Ureter (tissue), 1 donor: ENCODE data around the gene ZNF593. TPM values are rescaled to one million over a fixed set of nuclear protein-coding genes. Genes with fewer than 3 reads are reported as not detected.

Source experiments
- DNase-seq: peaks from one replicate; pipeline ENCODE4 v3.0.0-alpha.2; 2020; ENCODE audit warnings: low spot score
- total RNA-seq: library from RNA; stranded (reverse); gene quantifications from one replicate; pipeline ENCODE4 v1.2.4, GENCODE V29; 2023
- donor health status: DM: yes; HTN: yes; CAD: no.

ZNF593 gene
- 43.2 TPM for total RNA-seq

- peak; percentile 92 for DNase-seq
Observed at GRCh38 chr1:26169669-26170471, at the start of gene ZNF593. TSS of gene ZNF593 (plus strand) at chr1:26169908. CDS start at chr1:26169984, 76 bp downstream.

DNA sequence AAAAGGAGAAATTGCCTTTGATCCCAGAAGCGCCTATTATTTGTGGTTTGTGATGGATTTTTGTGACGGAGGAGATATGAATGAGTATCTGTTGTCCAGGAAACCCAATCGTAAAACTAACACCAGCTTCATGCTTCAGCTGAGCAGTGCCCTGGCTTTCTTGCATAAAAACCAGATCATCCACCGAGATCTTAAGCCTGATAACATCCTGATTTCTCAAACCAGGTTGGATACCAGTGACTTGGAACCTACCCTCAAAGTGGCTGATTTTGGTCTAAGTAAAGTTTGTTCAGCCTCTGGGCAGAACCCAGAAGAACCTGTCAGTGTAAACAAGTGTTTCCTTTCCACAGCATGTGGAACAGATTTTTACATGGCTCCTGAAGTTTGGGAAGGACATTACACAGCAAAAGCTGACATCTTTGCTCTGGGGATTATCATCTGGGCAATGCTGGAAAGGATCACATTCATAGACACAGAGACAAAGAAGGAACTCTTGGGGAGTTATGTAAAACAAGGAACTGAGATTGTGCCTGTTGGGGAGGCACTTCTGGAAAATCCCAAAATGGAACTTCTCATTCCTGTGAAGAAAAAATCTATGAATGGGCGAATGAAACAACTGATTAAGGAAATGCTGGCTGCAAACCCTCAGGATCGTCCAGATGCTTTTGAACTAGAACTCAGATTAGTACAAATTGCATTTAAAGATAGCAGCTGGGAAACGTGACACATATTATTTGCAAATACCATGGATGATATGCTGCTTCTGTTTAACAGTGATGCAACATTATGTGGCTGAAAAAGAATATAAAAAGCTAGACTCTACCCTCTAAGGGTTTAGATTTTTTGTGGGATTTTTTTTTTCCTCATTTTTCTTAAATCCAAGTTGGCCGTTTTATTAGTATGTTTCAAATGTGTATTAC is 47.6 kb upstream of the ZNF593 start:
- DNase-seq = no peak

- DNase-seq = peak; percentile 36
Observed at GRCh38 chr1:26122988-26123973, 46.4 kb upstream of the ZNF593 start.

GRCh38 chr1:26124418-26125331 is 45.0 kb upstream of the ZNF593 start:
- DNase-seq = no peak

DNA sequence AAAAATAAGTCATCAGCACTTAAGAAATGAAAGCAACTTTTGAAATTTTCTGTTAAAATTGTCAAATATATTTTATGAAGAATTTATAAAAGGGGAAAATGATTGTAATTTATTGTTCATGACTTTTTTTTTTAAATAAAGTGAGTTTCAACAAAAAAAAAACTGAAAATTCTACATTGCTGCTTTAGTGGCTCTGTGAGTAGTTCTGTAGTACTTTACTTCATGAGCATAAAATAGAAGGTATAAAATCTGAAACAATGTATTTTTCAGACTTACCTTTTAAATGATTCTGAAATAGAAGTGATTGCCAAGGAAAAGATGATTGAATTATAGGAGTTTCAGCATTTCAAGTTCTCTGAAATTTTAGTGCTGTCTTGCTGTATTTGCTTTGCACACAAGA is 44.3 kb upstream of the ZNF593 start:
- no peak for DNase-seq

GRCh38 chr1:26125946-26126320 is 43.8 kb upstream of the ZNF593 start:
- DNase-seq = no peak

GRCh38 chr1:26126321-26127084 is 43.2 kb upstream of the ZNF593 start:
- DNase-seq = peak; percentile 65

GRCh38 chr1:26127235-26128163 is 42.2 kb upstream of the ZNF593 start:
- DNase-seq = peak; percentile 40

DNA sequence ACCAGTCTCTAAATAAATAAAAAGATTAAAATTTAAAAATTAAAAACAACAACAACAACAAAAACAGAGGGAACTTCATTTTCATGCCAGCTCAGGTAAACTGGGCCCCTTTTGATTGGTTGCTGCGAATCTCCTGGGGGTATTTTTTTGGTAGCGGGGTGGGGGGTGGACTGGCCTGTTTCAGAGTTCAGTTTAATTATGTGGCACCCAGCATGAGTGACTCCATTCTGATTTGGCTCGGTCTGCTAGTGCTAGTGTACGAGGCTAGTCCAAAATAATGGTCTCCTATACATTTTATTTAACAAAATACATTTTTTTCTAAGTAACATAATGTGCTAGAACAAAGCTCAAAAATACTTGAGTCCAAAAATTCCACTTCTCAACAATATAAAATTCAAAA is 39.9 kb upstream of the ZNF593 start:
- peak; percentile 34 for DNase-seq

- peak; percentile 6 for DNase-seq
Observed at GRCh38 chr1:26130695-26131094, 39.0 kb upstream of the ZNF593 start.

DNA sequence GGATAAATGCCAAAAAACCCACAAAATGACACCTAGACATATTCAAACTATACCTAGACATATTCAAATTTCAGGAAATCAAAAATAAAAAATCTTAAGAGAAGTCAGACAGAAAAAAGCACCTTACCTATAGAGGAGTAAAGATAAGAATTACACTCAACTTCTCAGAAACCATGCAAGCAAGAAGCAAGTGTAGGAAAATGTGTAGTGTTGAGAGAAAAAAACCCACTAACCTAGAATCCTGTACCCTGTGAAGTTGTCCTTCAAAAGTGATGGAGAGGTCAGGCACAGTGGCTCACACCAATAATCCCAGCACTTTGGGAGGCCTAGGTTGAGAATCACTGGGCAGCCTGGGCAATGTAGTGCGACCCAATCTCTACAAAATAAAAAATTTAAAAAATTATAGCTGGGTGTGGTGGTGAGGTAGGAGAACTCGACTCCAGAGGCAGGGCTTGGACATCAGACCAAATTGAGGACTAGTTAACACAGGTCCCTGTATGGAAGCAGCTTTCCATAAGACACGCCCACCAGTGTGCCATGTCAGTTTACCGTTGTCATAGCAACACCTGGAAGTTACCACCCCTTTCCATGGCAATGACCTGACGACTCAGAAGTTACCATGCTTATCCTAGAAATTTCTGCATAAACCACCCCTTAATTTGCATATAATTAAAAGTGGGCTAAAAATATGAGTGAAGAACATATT is 37.4 kb upstream of the ZNF593 start:
- peak; percentile 30 for DNase-seq

GRCh38 chr1:26132834-26133167 is 36.9 kb upstream of the ZNF593 start:
- peak; percentile 20 for DNase-seq

GRCh38 chr1:26134466-26134865 is 35.2 kb upstream of the ZNF593 start:
- peak; percentile 3 for DNase-seq

DNA sequence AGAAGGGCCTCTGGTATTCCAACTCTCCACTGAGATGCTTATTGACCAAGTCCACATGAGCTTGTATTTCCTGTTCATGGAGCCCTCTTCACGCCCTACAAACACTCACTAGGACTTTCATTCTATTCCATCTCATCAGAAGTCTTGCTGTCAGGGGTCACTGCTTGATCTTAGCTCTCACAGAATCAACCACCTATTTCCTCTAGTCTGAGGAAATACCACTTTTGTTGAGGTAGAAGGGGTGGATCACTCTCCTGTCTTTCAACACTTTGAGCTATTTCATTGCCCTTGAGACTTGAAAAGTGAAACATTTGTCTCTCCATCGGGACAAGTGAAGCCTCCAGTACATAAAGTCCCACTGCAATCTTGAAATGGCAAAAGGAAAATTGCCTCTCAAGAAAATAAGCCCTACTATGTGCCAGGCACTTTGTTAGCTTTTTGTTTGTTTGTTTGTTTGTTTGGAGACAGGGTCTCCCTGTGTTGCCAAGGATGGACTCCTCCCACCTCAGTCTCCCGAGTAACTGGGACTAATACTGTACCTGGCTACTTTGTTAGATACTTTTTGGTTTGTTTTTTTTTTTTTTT is 30.6 kb upstream of the ZNF593 start:
- DNase-seq = no peak

DNA sequence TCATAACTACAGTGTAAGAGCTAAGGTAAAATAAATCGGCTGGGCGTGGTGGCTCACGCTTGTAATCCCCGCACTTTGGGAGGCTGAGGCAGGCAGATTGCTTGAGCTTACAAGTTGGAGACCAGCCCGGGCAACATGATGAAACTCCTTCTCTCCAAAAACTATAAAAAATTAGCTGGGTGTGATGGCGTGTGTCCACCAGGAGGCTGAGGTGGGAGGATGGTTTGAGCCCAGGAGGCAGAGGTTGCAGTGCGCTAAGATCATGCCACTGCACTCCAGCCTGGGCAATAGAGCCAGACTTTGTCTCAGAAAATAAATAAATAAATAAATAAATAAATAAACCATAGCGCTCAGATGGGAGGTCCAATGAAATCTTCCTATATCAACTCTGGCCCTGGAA is 27.5 kb upstream of the ZNF593 start:
- peak; percentile 26 for DNase-seq

- peak; percentile 82 for DNase-seq
Observed at GRCh38 chr1:26145041-26145959, 24.4 kb upstream of the ZNF593 start.

GRCh38 chr1:26145960-26146294 is 23.8 kb upstream of the ZNF593 start:
- no peak for DNase-seq
